Amygdala (tissue), 56 donors: ENCODE measurements around the gene CEP170B.
A peak's percentile ranks its signal among the peaks of the same experiment; 100 is the strongest.
"Not testable (repeated sequence)": the region's sequence is repeated elsewhere in the genome, so short reads cannot be mapped to it uniquely, and the experiment has no call there.

Source experiments
- DNase-seq, 56 donors: peaks; one replicate each; lab custom pipeline; 2025; lab: John Stamatoyannopoulos, UW

CEP170B gene

DNA sequence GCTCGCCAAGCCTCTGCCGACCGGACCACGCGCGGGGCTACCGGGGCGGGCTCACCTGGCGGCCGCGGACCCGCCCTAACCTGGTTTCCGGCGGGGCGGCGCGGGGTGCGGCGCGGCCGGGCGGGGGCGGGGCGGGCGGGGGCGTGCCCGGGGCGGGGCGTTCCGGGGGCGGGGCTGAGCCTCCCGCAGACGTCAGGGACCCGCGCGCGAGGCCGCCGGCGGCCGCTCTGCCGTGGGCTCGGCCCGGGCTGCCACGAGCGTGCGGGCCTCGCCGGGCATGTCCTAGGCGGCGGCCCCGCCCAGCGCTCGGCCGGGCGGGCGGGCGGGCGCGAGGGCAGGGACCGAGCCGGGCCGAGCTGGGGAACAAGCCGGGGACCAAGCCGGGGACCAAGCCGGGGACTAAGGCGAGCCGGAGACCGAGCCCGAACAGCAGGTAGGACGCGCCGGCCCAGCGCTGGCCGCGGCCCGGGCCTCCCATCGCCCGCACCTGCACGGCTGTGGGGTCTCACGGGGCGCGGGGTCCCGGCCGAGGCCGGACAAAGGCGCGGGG is at the start of gene CEP170B:
Gene CEP170B, plus strand, starts transcription at position 188 of the 550 bp plus-strand sequence. CDS start 3,183 bp downstream, outside the sequence.
- peak in 8 of 56 donors; percentile 18 to 68 (median 39) for DNase-seq

- no peak for DNase-seq
Observed at GRCh38 chr14:104816616-104816884, 48.5 kb upstream of the CEP170B start.

DNA sequence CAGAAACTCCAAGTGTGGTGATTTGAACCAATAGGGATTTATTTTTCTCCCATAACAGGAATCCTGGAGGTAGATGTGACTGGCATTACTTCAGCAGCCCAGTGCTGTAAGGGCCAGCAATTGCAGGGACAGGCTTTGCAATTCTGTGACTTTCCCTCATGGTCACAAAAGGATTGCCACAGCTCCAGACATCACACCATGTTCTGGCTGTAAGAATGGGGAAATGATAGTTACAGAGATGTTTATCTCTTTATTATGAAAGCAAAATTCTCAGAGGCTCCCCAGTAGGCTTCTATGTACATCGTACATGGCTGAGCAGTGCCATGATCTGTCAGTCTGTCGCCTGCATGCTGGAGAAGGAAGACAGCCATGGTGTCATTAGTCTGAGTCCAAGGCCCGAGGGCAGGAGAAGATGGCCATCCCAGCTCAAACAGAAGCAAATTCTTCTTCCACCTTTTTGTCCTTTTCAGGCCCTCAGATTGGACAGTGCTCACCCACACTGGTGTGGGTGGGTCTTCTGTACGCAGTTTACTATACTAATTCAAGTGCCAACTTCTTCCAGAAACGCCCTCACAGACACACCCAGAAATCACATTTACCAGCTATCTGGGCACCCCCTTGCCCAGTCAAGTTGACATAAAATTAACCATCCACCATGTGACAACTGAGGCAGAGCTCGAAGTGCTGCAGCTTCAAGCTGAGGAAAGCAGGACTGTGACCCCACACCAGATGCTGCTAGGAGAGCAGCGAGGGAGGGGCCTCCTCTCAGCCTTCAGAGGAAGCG is 46.9 kb upstream of the CEP170B start:
- no peak for DNase-seq

- DNase-seq: no peak
Observed at GRCh38 chr14:104818714-104819161, 46.3 kb upstream of the CEP170B start.

- DNase-seq: no peak
Observed at GRCh38 chr14:104819361-104819781, 45.7 kb upstream of the CEP170B start.

DNA sequence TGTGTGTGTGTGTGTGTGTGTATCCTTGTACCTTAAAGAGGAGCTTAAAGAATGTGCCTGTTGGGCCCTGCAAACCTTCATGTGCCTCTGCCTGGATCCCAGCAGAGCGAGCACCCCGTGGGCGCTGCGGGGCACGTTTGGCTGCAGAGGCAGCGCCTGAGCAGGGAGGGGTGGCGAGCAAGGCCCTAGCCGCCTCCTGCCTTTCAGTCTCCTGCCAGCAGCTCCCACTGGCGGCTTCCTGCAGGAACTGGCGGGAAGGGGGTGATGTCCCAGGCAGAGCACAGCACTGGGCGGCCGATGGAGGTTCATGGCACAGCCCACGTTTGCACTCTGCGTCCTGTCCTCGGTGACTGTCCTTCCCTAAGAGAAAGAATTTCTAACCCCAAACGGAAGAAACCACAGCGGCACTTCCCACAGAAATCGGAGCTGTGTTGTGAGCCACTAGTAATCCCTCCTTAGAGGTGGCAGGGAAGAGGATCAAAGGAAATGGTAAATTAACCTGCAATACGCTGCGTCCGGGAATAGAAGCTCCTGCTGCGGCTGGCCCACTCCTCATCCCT is 44.3 kb upstream of the CEP170B start:
- peak in 19 of 56 donors; percentile 14 to 64 (median 41) for DNase-seq

- DNase-seq: no peak
Observed at GRCh38 chr14:104821229-104821945, 43.7 kb upstream of the CEP170B start.

DNA sequence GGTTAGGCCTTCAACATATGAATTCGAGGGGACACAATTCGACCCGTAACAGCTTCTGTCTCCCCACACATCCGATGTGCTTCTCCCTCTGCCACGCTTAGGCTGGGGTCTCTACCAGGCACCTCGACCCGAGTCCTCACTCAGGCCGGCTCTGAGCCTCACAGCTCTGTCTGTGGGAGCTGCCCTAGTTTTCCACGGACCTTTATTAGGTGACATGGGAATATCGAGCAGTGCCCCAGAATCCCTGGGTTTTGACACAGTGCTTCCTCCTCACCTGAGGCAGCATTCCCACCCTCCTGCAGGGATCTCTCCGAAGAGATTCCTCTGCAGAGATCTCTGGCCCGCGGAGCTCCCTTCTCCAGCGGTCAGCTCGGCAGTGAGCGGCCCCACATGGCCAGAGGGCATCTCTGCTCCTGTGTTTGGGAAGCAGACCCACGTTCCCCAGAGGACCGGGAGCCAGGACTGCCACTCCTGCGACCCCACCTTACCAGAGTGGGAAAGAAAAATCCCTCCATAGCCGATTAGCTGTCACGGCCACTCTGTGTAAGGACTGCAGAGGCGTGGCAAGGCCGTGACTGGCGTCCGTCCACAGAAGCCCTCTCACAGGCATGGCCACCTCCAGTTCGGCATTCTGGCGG is 43.0 kb upstream of the CEP170B start:
- no peak for DNase-seq

GRCh38 chr14:104822821-104823615 is 42.0 kb upstream of the CEP170B start:
- DNase-seq: no peak

- DNase-seq: no peak
Observed at GRCh38 chr14:104824353-104824997, 40.6 kb upstream of the CEP170B start.

DNA sequence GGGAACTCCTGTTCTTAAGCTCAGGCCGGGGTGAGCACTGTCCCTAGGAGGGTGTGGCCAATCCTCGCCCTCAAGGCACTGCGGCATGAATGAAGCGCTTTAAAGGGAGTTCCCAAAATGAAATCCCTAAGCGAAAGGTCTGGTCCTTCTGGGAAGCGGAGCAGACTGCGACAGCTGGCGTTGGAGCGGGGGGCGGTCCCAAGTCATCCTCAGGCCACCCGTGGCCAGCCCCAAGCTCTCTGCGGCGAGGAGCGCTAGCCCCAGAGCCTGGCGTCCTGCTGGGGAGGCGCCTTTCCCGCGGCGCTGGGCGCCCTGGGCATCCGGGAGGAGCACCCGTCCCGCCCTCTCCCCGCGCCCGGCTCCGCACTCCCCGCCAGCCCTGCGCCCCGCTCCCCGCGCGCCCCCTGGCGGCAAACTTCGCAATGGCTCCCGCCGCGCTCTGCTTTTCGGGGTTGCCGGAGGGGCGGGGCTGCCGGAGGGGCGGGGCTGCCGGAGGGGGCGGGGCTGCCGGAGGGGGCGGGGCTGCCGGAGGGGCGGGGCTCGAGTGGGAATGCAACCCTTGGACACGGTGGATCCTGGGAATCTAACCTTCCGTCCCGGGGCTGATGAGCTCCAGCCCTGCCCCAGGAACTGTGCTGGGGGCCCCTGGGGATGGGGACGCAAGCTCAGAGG is 38.7 kb upstream of the CEP170B start:
- peak in 55 of 56 donors; percentile 17 to 94 (median 80) for DNase-seq

DNA sequence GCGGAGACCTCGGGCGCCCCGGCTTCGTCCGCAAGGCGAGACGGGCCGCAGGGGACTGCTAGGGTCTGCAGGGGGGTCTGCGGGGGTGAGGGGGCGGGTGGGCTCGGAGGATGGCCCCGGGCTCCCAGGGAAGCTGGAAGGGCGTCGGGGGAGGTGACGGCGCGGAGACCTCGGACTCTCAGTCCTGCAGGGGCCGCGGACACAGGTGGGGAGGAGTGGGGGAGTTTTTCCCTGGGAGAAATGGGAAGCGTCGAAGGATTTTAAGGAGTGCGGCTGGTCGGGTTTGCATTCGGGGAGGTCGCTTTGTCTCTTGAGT is 38.2 kb upstream of the CEP170B start:
- DNase-seq: no peak

GRCh38 chr14:104827177-104828055 is 37.7 kb upstream of the CEP170B start:
- peak in 1 of 56 donors; percentile 7 for DNase-seq

DNA sequence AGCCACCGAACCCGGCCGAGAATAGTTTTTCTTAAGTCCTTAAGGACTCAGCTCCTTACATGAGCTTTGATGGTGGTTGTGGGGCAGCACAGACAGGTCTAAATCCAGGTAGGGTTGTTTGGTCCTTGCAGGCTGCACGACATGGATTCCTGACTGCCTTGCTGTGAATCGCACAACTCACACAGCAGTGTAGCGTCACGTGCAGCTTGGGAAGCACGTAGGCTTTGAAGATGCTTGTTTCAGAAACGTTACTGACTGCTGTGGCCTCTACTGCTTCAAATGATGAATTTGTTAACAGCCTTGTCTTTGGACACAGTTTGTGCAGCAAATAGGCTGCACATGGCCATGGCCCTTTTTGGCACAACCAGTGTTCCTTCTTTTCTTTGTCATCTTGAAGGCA is 34.3 kb upstream of the CEP170B start:
- no peak for DNase-seq

DNA sequence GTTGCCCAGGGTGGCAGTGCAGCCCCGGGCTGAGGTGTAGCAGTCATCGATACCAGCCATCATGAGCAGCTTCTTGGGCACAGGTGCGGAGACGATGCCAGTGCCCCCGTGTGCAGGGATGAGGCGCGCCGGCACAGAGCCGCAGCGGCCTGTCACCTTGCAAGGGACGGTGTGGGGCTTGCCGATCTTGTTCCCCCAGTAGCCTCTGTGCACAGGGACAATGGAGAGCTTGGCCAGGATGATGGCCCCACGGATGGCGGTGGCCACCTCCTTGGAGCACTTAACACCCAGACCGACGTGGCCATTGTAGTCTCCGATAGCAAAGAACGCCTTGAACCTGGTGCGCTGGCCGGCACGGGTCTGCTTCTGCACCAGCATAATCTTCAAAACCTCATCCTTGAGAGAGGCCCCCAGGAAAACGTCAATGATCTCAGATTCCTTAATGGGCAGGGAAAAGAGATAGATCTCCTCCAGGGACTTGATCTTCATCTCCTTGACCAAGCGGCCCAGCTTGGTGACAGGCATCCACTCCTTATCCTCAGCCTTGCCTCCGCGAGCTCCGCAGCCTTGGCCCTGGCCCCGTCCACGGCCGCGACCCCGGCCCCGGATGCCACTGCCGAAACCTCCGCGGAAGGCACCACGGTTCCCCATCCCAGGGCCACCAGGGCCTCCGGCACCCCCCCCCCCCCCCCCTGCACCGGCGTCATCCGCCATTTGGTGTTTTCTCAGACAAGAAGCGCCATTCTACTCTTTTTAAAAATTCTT is 28.7 kb upstream of the CEP170B start:
- DNase-seq: not testable (repeated sequence)

DNA sequence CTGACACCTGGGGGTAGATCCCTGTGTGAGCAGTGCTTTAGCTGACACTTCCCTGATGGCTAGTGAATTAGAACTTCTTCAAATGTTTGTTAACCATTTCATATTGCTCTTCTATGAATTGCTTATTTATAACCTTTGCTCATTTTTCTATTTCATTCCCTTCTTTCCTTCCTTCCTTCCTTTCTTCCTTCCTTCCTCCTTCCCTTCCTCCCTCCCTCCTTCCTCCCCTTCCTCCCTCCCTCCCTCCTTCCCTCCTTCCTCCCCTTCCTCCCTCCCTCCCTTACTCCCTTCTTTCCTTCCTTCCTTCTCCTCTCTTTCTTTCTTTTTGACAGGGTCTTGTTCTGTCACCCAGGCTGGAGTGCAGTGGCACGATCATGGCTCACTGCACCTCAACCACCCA is 23.3 kb upstream of the CEP170B start:
- DNase-seq: no peak

DNA sequence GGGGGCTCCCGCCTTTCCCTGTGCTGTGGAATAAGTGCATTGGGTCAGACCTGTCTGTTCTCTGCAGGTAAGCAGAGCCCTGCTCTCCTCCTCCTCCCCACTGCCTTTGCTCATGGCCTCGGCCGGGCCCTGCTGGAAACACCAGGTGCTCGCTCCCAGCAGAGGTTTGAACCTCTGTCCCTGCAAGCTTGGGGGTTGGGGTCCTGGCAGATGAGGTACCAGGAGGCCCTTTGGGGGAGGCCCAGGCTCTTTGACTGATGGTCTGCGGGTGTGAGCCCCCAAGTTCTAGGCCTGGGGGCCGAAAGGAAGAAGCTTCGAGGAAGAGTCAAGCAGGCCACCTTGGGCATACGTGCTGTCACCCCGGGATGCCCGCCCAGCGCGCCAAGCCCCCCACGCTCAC is 22.1 kb upstream of the CEP170B start:
- no peak for DNase-seq
